ENCODE measurements around the gene COL5A2.

GRCh38 chr2:189178054-189178453 lies 1.5 kb downstream of the COL5A2 start:
- TF ChIP-seq JUND (IDR thresholded peaks at IDR 0.05; ENCODE audit: low read depth, low read length) (no peak), EP300 (IDR thresholded peaks at IDR 0.05; ENCODE audit: borderline replicate concordance in 1 of 2, control insufficient read depth in 1 of 2, low read depth in 2 of 2, low read length in 2 of 2) (no peak), POLR2A (IDR thresholded peaks at IDR 0.05; ENCODE audit: low read depth, low read length) (no peak), ZNF384 (IDR thresholded peaks at IDR 0.05; ENCODE audit: borderline replicate concordance, low read depth, low read length) (no peak), ASH2L (IDR thresholded peaks at IDR 0.05; ENCODE audit: borderline replicate concordance, low read depth) (no peak)

Data from GM12878 (cell line).